Neural progenitor cell (in vitro differentiated cells): ENCODE measurements around the gene MAPK12. TPM values are rescaled to one million over a fixed set of nuclear protein-coding genes. Genes with fewer than 3 reads are reported as not detected.

Experiments used
- DNase-seq: peaks from one replicate; pipeline ENCODE4 v3.0.0-alpha.2; 2016; ENCODE audit warnings: low spot score
- H2AFZ ChIP-seq: fragments of 200-600 bp; sonication (generic); replicated peaks from 2 replicates; pipeline ENCODE4 v1.6.1; 2016; ENCODE audit warnings: antibody characterized with exemption
- H3F3A ChIP-seq: fragments of 200-600 bp; sonication (generic); 2 replicates; pipeline ENCODE4 v1.6.1; 2016; ENCODE audit warnings: antibody characterized with exemption, low read depth
- H3K27ac ChIP-seq: fragments of 200-600 bp; sonication (generic); 2 replicates; pipeline ENCODE4 v1.5.1; 2016; ENCODE audit warnings: mild to moderate bottlenecking
- H3K27me3 ChIP-seq: fragments of 200-600 bp; sonication (generic); 2 replicates; pipeline ENCODE4 v1.6.1; 2016; ENCODE audit warnings: mild to moderate bottlenecking, moderate library complexity
- H3K36me3 ChIP-seq: fragments of 200-600 bp; sonication (generic); 2 replicates; pipeline ENCODE4 v1.5.1; 2016
- H3K4me1 ChIP-seq: fragments of 200-600 bp; sonication (generic); 2 replicates; pipeline ENCODE4 v1.6.1; 2016; ENCODE audit warnings: mixed run types
- H3K4me2 ChIP-seq: fragments of 200-600 bp; sonication (generic); 2 replicates; pipeline ENCODE4 v1.6.1; 2016
- H3K4me3 ChIP-seq: fragments of 200-600 bp; sonication (generic); 2 replicates; pipeline ENCODE4 v1.5.1; 2016
- H3K79me2 ChIP-seq: fragments of 200-600 bp; sonication (generic); 2 replicates; pipeline ENCODE4 v1.6.1; 2016; ENCODE audit warnings: low read depth
- H3K9ac ChIP-seq: fragments of 200-600 bp; sonication (generic); 2 replicates; pipeline ENCODE4 v1.6.1; 2016
- H3K9me3 ChIP-seq: fragments of 200-600 bp; sonication (generic); 2 replicates; pipeline ENCODE4 v1.5.1; 2016; ENCODE audit warnings: low read depth
- H4K20me1 ChIP-seq: fragments of 200-600 bp; sonication (generic); 2 replicates; pipeline ENCODE4 v1.6.1; 2016; ENCODE audit warnings: low read depth
- H3K27ac Mint-ChIP-seq: 3 replicates; pipeline ENCODE4 v1.8.0; 2021; ENCODE audit warnings: mixed read lengths
- H3K27me3 Mint-ChIP-seq: 2 replicates; pipeline ENCODE4 v1.8.0; 2022; ENCODE audit warnings: low read depth, mild to moderate bottlenecking, inconsistent platforms, moderate library complexity, mixed read lengths; ENCODE audit not compliant: insufficient read depth
- H3K36me3 Mint-ChIP-seq: 3 replicates; pipeline ENCODE4 v1.8.0; 2021; ENCODE audit warnings: mixed read lengths
- H3K4me1 Mint-ChIP-seq: 3 replicates; pipeline ENCODE4 v1.8.0; 2021; ENCODE audit warnings: mixed read lengths
- H3K4me3 Mint-ChIP-seq: 3 replicates; pipeline ENCODE4 v1.8.0; 2021; ENCODE audit warnings: mild to moderate bottlenecking, moderate library complexity, mixed read lengths
- H3K9me3 Mint-ChIP-seq: 3 replicates; pipeline ENCODE4 v1.8.0; 2020; ENCODE audit warnings: mixed read lengths
- CTCF ChIP-seq: fragments of 200-600 bp; sonication (generic); IDR thresholded peaks from 2 replicates; pipeline ENCODE4 v1.5.1; 2017; ENCODE audit warnings: antibody characterized with exemption, mild to moderate bottlenecking
- EZH2 ChIP-seq: fragments of 200-600 bp; sonication (generic); IDR thresholded peaks from 2 replicates; pipeline ENCODE4 v1.6.1; 2017; ENCODE audit warnings: antibody characterized with exemption, mild to moderate bottlenecking, moderate library complexity
- EZH2phosphoT487 ChIP-seq: fragments of 200-600 bp; sonication (generic); IDR thresholded peaks from 2 replicates; pipeline ENCODE4 v1.6.1; 2017; ENCODE audit warnings: antibody characterized with exemption
- total RNA-seq: library from RNA; depleted of rRNA; stranded (reverse); fragments of >200 nt; gene quantifications from 2 replicates; pipeline ENCODE4 v1.2.3, GENCODE V29; 2015; ENCODE audit warnings: low replicate concordance

The MAPK12 gene
- total RNA-seq, 1 donor from 2014 or later: 18.7 TPM

DNA sequence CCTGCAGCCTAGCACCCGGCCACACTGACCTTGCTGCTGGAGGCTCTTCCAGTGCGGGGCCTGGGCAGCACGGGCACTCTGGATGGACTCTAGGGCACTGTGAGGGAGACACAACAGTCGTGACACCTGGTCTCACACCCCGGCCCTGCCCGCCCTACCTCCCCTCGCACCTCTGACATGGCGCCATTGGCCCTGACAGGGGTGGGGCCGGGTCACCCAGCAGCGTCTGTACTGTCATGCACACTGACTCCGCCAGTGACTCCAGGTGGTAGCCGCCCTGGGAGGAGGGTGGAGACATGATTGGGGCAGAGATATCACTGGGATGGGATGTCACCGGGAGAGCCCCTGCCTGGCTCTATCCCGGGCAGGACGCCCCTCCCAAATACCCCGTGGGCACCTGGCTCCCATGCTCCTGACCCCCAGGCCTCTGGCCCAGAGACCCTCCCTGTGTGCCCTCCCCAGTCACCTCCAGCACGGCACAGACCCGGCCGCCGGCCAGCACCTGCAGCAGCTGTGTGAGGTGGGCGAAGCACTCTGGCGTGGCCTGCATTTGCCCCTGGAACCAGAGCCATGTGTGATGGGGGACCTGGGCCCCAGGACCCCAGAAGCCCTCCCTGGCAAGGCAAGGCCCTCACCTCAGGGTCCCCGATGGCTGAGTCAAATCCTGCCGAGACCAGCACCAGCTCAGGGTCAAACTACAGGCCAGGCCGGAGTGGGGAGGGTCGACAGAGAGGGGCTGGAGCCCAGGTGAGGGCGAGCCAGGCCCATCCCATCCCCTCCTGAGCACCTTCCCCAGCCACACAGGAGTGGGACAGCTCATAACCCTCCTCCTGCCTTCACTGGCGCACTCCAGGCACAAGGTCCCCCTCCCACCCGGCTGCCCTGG, 13.0 kb downstream of the MAPK12 start:
- Histone ChIP-seq H3K4me2 (no peak overlapping the region), H3K27ac (no peak overlapping the region), H3K4me1 (peaks cover 13% of the 10 kb centered on the region), H3K36me3 (no peaks in the 10 kb centered on the region), H3K79me2 (peaks cover 23% of the 10 kb centered on the region), H3K27me3 (no peaks in the 10 kb centered on the region), H3K9me3 (no peaks in the 10 kb centered on the region), H3K4me3 (no peak overlapping the region), H3F3A (peaks cover 38% of the 10 kb centered on the region), H3K9ac (no peak overlapping the region), H4K20me1 (peaks cover 43% of the 10 kb centered on the region), H2AFZ (no peak overlapping the region)
- Mint-ChIP-seq H3K27ac (no peak overlapping the region), H3K9me3 (no peaks in the 10 kb centered on the region), H3K4me1 (peaks cover 20% of the 10 kb centered on the region), H3K36me3 (peaks cover 2% of the 10 kb centered on the region), H3K4me3 (no peak overlapping the region), H3K27me3 (peaks cover 4% of the 10 kb centered on the region)
- TF ChIP-seq EZH2phosphoT487 (no peak), EZH2 (no peak), CTCF (no peak)
- no peak for DNase-seq

DNA sequence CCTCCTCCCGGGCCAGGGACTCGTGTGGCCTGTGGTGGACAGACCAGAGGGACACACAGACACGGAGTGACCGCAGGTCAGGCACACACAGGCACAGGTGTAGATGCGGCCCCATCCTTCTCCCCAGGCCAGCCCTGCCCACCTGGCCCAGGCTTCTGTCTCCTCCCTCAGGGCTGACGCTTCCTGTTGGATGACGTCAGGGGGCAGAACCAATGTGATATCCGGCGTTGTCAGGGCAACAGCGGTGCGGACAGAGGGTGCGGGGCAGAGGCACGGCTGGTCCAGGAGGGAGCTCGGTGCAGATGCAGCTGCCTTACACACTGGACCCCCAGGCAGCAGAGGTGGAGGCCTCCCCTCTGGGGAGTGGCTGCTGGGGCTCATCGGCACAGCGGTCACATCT, 13.7 kb downstream of the MAPK12 start:
- Mint-ChIP-seq H3K36me3 (peaks cover 2% of the 10 kb centered on the region), H3K27ac (peak overlapping the region; percentile 60), H3K27me3 (peaks cover 4% of the 10 kb centered on the region), H3K4me3 (peak overlapping the region; percentile 71), H3K9me3 (no peaks in the 10 kb centered on the region), H3K4me1 (peaks cover 22% of the 10 kb centered on the region)
- TF ChIP-seq CTCF (no peak), EZH2 (no peak), EZH2phosphoT487 (no peak)
- Histone ChIP-seq H3K9ac (no peak overlapping the region), H3K79me2 (peaks cover 30% of the 10 kb centered on the region), H3K27ac (no peak overlapping the region), H3K4me1 (peaks cover 17% of the 10 kb centered on the region), H3K27me3 (no peaks in the 10 kb centered on the region), H3F3A (peaks cover 38% of the 10 kb centered on the region), H3K4me2 (no peak overlapping the region), H2AFZ (no peak overlapping the region), H3K4me3 (no peak overlapping the region), H3K9me3 (no peaks in the 10 kb centered on the region), H3K36me3 (no peaks in the 10 kb centered on the region), H4K20me1 (peaks cover 45% of the 10 kb centered on the region)
- DNase-seq: peak; percentile 66

GRCh38 chr22:50246242-50247175, 15.0 kb downstream of the MAPK12 start:
- Histone ChIP-seq H3K27me3 (no peaks in the 10 kb centered on the region), H3K4me3 (no peak overlapping the region), H2AFZ (no peak overlapping the region), H3K79me2 (peaks cover 42% of the 10 kb centered on the region), H4K20me1 (peaks cover 44% of the 10 kb centered on the region), H3K9me3 (no peaks in the 10 kb centered on the region), H3K9ac (no peak overlapping the region), H3K36me3 (no peaks in the 10 kb centered on the region), H3K27ac (no peak overlapping the region), H3F3A (peaks cover 35% of the 10 kb centered on the region), H3K4me1 (peaks cover 19% of the 10 kb centered on the region), H3K4me2 (peak overlapping the region; percentile 93)
- TF ChIP-seq EZH2: no peak
- TF ChIP-seq CTCF: no peak
- no peak for TF ChIP-seq EZH2phosphoT487
- Mint-ChIP-seq H3K4me3 (peak overlapping the region; percentile 100), H3K36me3 (peaks cover 2% of the 10 kb centered on the region), H3K9me3 (no peaks in the 10 kb centered on the region), H3K27ac (no peak overlapping the region), H3K27me3 (peaks cover 4% of the 10 kb centered on the region), H3K4me1 (peaks cover 30% of the 10 kb centered on the region)
- DNase-seq: no peak
